Spleen (tissue), 11 donors: Measurements from ENCODE around the gene TFPI. TPM values are rescaled to one million over a fixed set of nuclear protein-coding genes. Genes with fewer than 3 reads are reported as not detected.

ENCODE experiments used
- DNase-seq: peaks from one replicate; pipeline ENCODE4 v3.0.0-alpha.2; 2020
- H3K27ac ChIP-seq, 8 donors: fragments of 200-600 bp; sonication (generic) in 7 of 8; 1 replicate in 4 of 8; 2 replicates in 4 of 8; pipeline versions ENCODE4 v1.5.0 to v1.8.0; 2016 to 2021; ENCODE audit warnings: inconsistent platforms in 4 of 8, mild to moderate bottlenecking in 4 of 8, moderate library complexity in 1 of 8
- H3K27me3 ChIP-seq, 7 donors: fragments of 200-600 bp; sonication (generic) in 6 of 7; replicated peaks in 1 of 7; 1 replicate in 4 of 7; 2 replicates in 3 of 7; pipeline versions ENCODE4 v1.5.0 to v1.8.0; 2016 to 2021; ENCODE audit warnings: inconsistent platforms in 3 of 7, mild to moderate bottlenecking in 1 of 7
- H3K36me3 ChIP-seq, 6 donors: fragments of 200-600 bp; sonication (generic) in 5 of 6; 1 replicate in 4 of 6; 2 replicates in 2 of 6; pipeline versions ENCODE4 v1.5.0 to v1.8.0; 2016 to 2021; ENCODE audit warnings: inconsistent platforms in 2 of 6
- H3K4me1 ChIP-seq, 6 donors: fragments of 200-600 bp; sonication (generic) in 5 of 6; 1 replicate in 3 of 6; 2 replicates in 3 of 6; pipeline versions ENCODE4 v1.5.0 to v1.8.0; 2016 to 2021; ENCODE audit warnings: inconsistent platforms in 3 of 6
- H3K4me3 ChIP-seq, 8 donors: fragments of 200-600 bp; sonication (generic) in 7 of 8; 1 replicate in 4 of 8; 2 replicates in 4 of 8; pipeline versions ENCODE4 v1.5.0 to v1.8.0; 2016 to 2021; ENCODE audit warnings: inconsistent platforms in 4 of 8, mild to moderate bottlenecking in 4 of 8, moderate library complexity in 2 of 8
- H3K9me3 ChIP-seq, 8 donors: fragments of 200-600 bp; sonication (generic) in 7 of 8; 1 replicate in 4 of 8; 2 replicates in 4 of 8; pipeline versions ENCODE4 v1.5.0 to v1.8.0; 2016 to 2021; ENCODE audit warnings: inconsistent platforms in 4 of 8
- CTCF ChIP-seq, 11 experiments: fragments of 200-600 bp in 7 of 11; fragments of 450-650 bp in 4 of 11; sonication (generic) in 4 of 11; IDR thresholded peaks in 8 of 11; conservative IDR thresholded peaks in 3 of 11; 1 replicate in 7 of 11; 2 replicates in 4 of 11; pipeline versions ENCODE4 v1.4.0 to v1.8.0; 2016 to 2021; ENCODE audit warnings: antibody characterized with exemption in 11 of 11, inconsistent platforms in 4 of 11, mild to moderate bottlenecking in 1 of 11
- POLR2A ChIP-seq, 3 donors: fragments of 450-650 bp; IDR thresholded peaks; one replicate each; pipeline ENCODE4 v1.5.1; 2017; ENCODE audit warnings: antibody characterized with exemption in 3 of 3, mild to moderate bottlenecking in 1 of 3
- POLR2AphosphoS5 ChIP-seq, 3 donors: sonication (generic); formaldehyde crosslinking; IDR thresholded peaks; one replicate each; pipeline ENCODE4 v1.5.1; 2017; ENCODE audit warnings: antibody characterized with exemption in 3 of 3
- WGBS, 5 donors: extraction: QIAGEN DNeasy Blood & Tissue Kit in 3 of 5; methylation state at CpG; one replicate each; pipeline versions ENCODE4 v1.1.5 to v1.1.7; 2013 to 2018; 5-methylcytosine and 5-hydroxymethylcytosine counted together
- intact Hi-C: fragments of 100-400 bp; cut with DNase I; formaldehyde crosslinking; loops from one replicate; pipeline ENCODE4 v1.15.0; 2023; ENCODE audit warnings: low total_unique reads
- polyA plus RNA-seq, 3 donors: library from polyadenylated mRNA; stranded (reverse); fragments of 200-250 nt; gene quantifications; one replicate each; pipeline ENCODE4 v1.2.1, GENCODE V29; 2013
- total RNA-seq, 7 donors: library from RNA; depleted of rRNA in 3 of 7; stranded (reverse); fragments of >200 nt in 3 of 7; fragmentation: NEBNext Ultra II Directional in 4 of 7; extraction: Animal tissue kit (Norgen Biotek cat#: 25700) in 4 of 7; gene quantifications; one replicate each; pipeline versions ENCODE4 v1.1.0 to v1.2.1, GENCODE V29; 2016 to 2021
- donor health status: healthy with polysubstance abuse.
- donor health status: DM: no; HTN: no; CAD: no; lungs with moderate emphysema.
- donor health status: DM: no; HTN: no; CAD: no.
- donor health status: Bipolar disorder and iron deficiency.
- donor health status: healthy.
- donor health status: DM: no; HTN: no; CAD: no.
- donor health status: DM: yes; HTN: yes; CAD: no.

TFPI gene
- total and polyA plus RNA-seq, 10 donors: 7.4 to 117 (median 44.8) TPM

- H3K9me3 ChIP-seq: peaks cover 0 to 17% (median 9%) of the 10 kb centered on the region in 8 donors
- TF ChIP-seq POLR2A (IDR thresholded peaks at IDR 0.05) (no peak), POLR2AphosphoS5 (IDR thresholded peaks at IDR 0.05) (no peak), CTCF (IDR thresholded peaks at IDR 0.05 in 8 of 11, conservative IDR thresholded peaks at IDR 0.05 in 3 of 11) (no peak)
- WGBS, 5 donors: 62 to 94% (median 81%) methylated on average over 1 of the region's 1 CpG
- H3K4me1 ChIP-seq: peaks cover 0 to 6% (median 0%) of the 10 kb centered on the region in 6 donors
- no peak overlapping the region for H3K27ac ChIP-seq
- no peaks in the 10 kb centered on the region for H3K27me3 ChIP-seq
- no peak overlapping the region for H3K4me3 ChIP-seq
- no peak for DNase-seq
- H3K36me3 ChIP-seq: peaks cover 0 to 26% (median 0%) of the 10 kb centered on the region in 6 donors
- intact Hi-C loops: no loop called here
Observed at GRCh38 chr2:187495324-187495723, 58.9 kb downstream of the TFPI start.

- intact Hi-C loops: no loop called here
- WGBS, 5 donors: 85 to 96% (median 92%) methylated on average over 3 of the region's 3 CpGs
- Histone ChIP-seq H3K4me3 (no peak overlapping the region), H3K4me1 (peaks cover 0 to 4% (median 0%) of the 10 kb centered on the region in 6 donors), H3K27me3 (no peaks in the 10 kb centered on the region), H3K36me3 (peaks cover 0 to 26% (median 0%) of the 10 kb centered on the region in 6 donors), H3K9me3 (peaks cover 0 to 17% (median 9%) of the 10 kb centered on the region in 8 donors), H3K27ac (no peak overlapping the region)
- no peak for DNase-seq
- TF ChIP-seq POLR2AphosphoS5 (IDR thresholded peaks at IDR 0.05) (no peak), CTCF (IDR thresholded peaks at IDR 0.05 in 8 of 11, conservative IDR thresholded peaks at IDR 0.05 in 3 of 11) (no peak), POLR2A (IDR thresholded peaks at IDR 0.05) (no peak)
Observed at GRCh38 chr2:187493877-187494568, 60.2 kb downstream of the TFPI start.

- Histone ChIP-seq H3K36me3 (peaks cover 0 to 26% (median 0%) of the 10 kb centered on the region in 6 donors), H3K27me3 (no peaks in the 10 kb centered on the region), H3K9me3 (peaks cover 0 to 17% (median 9%) of the 10 kb centered on the region in 8 donors), H3K4me1 (peaks cover 0 to 4% (median 0%) of the 10 kb centered on the region in 6 donors), H3K27ac (no peak overlapping the region), H3K4me3 (no peak overlapping the region)
- 70 to 89% (median 80%) methylated on average over 5 of the region's 5 CpGs for WGBS, 5 donors
- TF ChIP-seq POLR2AphosphoS5 (IDR thresholded peaks at IDR 0.05) (no peak), POLR2A (IDR thresholded peaks at IDR 0.05) (no peak), CTCF (IDR thresholded peaks at IDR 0.05 in 8 of 11, conservative IDR thresholded peaks at IDR 0.05 in 3 of 11) (no peak)
- intact Hi-C loops: no loop called here
- DNase-seq: no peak
Observed at GRCh38 chr2:187493180-187493579, 61.1 kb downstream of the TFPI start.

GRCh38 chr2:187486241-187486640 is 68.0 kb downstream of the TFPI start:
- Histone ChIP-seq H3K9me3 (no peaks in the 10 kb centered on the region), H3K4me3 (no peak overlapping the region), H3K36me3 (no peaks in the 10 kb centered on the region), H3K4me1 (peaks cover 0 to 10% (median 5%) of the 10 kb centered on the region in 6 donors), H3K27me3 (no peaks in the 10 kb centered on the region), H3K27ac (no peak overlapping the region)
- intact Hi-C loops: no loop called here
- DNase-seq: no peak
- no peak for TF ChIP-seq POLR2A (IDR thresholded peaks at IDR 0.05)
- no peak for TF ChIP-seq CTCF (IDR thresholded peaks at IDR 0.05 in 8 of 11, conservative IDR thresholded peaks at IDR 0.05 in 3 of 11)
- no peak for TF ChIP-seq POLR2AphosphoS5 (IDR thresholded peaks at IDR 0.05)
